Stimulated activated CD8-positive, alpha-beta memory T cell treated with anti-CD3 and anti-CD28 coated beads, Interleukin-12 subunit alpha, Interleukin-12 subunit beta, amount 100 ng/mL, for 4 hours (primary cell): ENCODE results near the gene TMEM120A.

Experiments used
- DNase-seq: peaks from one replicate; pipeline ENCODE4 v3.0.0-alpha.2; 2020; ENCODE audit warnings: low read depth

Gene TMEM120A

DNA sequence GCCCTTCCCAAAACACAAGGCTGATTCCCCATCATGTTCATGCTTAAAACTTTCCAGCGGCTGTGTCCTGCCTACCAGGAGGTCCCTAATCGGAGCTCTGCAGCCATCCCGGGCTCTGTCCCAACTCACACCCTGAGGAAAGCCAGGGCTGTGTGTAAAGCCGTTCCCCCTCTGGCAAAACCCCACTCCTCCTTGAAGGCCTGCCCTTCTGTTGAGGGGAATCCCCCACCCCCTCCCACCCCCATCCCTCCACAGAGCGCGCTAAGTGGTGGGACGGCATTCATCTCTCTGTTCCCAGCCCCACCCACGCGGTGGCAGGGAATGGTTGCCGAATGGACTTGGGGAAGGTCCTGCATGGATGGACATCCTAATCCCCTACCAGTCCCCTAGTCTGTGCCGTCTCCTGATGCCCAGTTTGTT is 667 bp upstream of the TMEM120A start:
- no peak for DNase-seq

DNA sequence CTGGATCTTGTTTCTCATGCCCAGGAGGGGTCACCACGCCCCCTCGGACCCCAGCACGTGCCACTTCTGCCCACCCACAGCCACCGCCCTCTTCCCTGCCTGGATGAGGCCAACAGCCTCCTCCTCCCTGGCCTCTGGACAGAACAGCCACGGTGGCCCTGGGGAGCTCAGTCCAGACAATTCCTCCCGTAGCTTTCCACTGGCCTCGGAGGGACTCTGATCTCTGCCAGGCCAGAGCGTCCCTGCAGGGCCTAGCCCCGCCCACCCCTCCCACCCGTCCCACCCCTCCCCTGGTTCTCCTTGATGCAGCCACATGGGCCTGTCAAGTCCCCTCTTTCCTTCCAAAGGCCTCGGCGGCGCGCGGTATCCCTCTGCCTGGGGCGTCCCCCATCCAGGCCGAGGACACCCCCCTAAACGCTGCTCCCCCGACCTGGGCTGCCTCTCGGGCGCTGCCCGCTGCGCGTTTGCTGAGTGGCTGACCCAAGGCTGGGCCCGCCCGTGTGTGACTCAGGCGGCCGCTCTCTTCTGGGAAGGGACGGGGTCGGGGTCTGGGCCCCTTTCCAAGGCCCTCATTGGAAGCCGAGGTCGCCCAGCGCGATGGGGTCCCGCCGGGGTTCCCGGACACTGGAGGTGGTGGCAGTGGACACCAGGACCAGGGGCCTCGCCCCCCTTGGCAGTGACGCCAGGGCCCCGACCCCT is 557 bp downstream of the TMEM120A start:
- no peak for DNase-seq

DNA sequence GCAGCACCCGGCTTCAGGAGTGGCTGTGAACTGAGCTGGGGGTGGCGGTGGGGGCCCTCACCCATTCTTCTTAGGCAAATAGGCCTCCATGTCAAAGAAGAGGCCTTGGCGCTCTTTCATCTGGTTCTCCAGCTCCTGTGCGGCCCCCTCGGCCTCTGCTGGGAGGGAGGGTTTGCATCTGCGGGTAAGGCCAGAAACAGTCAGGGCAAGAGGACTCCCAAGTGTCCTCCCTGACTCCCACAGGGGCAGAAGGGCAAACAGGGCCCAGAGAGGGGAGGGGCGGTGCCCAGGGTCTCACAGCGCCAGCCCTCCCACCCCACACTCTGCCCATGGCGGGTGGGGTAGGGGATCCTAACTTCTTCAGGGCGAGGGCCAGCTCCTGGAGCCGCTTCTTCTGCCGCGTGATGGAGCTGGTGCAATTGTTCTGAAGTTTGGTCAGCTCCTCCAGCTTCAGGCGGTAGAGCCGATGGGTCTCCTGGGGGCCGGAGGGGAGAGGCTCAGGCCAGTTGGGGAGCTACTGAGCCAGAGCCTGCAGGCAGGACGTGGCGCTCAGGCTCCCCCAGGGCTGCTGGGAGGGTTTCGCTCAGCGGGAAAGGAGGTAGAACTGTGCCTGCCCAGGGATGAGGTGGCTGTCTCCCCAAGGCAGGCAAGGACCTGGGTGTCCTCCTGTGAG is 2.2 kb downstream of the TMEM120A start:
- no peak for DNase-seq

DNA sequence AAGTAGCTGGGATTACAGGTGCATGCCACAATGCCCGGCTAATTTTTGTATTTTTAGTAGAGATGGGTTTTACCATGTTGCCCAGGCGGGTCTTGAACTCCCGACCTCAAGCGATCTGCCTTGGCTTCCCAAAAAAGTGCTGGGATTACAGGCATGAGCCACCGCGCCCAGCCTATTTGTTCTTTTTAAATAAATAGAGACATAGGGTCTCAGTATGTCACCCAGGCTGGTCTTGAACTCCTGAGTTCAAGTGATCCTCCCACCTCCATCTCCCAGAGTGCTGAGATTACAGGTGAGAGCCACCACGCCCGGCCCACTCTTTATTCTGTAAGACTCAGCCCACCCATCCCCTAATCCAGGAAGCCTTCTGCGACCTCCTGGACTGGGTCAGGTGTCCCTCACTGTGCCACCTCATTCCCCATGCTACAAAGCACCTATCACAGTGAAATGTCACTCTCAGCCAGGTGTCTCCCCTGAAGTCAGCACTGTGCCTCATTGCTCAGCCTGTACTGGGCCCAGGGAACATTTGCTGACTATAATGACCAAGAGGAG is 2.8 kb downstream of the TMEM120A start:
- DNase-seq: no peak

DNA sequence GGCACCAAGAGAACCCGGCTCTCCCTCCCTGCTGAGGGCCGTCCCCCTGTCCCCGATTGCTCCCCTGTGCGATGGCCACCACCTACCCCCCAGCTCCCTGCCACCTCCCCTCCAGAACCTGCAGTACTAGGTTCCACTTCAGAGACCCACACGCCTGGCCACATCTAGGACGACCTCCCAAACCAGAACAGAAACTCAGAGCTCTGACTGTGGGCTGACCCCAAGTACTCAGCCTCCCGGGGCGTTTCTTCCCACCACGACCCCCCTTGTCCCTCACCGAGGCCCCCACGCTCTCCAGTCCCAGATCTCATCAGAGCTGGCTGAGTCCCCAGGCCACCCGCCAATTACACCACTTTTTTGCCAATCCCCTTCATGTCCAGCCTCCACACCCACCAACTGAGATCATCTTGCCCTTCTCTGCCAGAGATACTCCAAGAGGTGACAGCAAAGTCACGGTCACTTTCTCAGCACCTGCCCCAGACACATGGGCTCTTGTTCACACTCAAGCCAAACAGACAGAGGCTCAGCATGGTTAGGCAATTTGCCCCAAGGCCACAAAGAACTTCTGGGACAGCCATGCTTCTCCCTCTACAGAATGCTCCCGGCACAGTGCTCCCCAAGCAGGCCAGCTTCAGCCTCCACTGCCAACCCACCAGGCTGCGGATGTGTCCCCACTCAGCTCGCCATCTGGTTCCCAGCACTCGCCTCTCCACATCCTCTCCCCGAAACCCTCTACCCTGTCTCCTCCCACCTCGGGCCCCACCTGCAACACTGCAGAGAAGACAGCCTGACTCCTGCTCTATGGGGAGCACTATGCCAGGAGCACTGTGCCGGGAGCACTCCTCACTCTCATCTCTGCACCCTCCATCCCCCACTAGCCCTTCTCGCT is 4.7 kb downstream of the TMEM120A start:
- DNase-seq: no peak

DNA sequence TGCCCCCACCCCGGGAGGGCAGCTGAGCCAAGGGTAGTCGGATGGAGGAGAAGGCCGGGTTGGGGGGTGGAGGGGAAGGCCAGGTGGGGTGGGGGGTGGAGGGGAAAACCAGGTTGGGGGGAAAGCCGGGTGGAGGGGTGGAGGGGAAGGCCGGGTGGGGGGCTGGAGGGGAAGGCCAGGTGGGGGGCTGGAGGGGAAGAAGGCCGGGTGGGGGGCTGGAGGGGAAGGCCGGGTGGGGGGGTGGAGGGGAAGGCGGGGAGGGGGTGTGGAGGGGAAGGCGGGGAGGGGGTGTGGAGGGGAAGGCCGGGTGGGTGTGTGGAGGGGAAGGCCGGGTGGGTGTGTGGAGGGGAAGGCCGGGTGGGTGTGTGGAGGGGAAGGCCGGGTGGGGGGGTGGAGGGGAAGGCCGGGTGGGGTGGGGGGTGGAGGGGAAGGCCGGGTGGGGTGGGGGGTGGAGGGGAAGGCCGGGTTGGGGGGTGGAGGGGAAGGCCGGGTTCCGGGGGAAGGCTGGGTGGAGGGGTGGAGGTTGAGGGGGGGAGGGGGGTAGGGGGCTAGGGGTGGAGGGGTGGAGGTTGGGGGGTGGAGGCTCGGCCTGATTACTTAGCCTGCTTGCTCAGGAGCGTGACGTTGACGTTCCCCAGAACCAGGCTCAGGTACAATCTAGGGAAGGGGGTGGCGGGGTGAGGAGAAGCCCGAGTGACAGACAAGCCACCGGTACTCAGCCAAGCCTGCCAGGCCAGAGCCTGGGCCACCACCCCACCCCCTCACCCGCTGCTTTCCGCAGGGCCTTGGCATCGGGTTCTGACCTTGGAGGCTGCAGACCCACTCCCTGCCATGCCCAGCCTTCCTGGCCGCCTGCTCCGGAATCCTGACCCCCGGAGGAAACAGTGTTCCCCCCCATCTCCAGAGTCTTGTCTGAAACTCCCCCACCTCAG is 5.6 kb downstream of the TMEM120A start:
- no peak for DNase-seq

DNA sequence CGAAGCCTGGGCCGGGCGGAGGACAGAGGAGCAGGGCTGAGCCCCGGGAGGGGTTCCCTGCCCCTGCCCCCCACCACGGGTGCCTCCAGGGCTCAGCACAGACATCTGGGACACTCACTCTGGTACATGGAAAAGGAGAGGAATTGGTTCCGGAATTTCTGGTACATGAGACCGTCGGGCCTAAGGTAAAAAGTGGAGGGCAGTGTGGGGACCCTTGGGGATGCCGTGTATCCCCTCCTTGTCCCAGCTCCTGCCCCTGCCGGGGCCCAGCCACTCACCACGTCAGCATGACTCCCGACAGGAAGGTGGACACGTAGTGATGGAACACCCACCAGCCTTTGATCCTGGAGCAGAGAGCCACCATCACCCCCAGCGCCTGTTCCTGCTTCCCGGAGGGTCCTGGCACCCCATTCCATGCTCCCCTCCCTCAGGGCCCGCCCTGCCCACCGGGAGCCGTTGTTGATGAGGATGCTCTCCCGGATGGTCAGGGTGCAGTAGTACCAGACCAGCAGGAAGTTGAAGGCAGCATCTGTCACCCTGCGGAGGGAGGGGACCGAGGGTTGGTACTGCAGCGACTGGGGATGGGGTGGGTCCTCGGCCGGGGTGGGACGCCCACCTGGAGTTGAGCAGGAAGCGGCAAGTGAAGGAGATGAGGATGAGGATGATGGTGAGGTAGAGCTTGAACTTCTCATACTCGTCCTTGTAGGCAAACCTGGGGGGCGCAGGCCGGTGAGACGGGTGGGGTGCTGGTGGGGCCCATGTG is 6.4 kb downstream of the TMEM120A start:
- DNase-seq: no peak

DNA sequence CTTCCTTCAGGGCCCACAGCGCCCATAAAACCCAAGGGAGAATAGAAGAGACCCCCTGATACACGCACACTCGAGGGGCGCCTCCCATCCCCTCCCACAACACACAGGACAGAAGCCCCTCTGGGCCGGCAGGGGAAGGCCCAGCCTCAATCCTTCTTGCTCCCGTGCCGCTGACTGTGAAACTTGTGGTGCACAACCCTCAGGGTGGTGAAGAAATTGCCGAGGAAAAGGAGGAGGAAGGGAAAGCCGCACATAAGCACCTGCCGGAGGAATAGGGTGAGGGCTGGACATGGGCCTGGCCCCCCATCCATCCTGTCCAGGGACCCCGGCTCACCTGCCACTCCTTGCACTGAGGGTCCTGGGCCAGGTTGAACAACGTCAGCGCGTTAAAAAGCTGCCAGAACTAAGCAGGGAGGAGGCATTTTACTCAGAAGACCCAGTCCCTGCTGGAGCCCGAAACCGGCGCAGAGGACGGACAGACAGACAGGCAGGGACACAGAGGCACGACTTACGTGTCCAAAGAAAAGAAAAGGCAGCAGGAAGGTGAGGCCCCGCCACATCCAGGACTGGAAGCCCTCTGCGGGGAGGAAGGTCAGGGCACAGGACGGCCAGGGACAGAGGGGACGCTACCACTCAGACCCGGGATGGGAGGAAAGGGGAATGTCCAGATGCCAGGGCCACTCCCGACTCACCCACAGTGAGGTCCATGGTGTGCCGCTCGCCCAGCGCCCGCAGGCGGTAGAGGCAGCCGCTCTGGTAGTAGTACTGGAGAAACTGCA is 7.2 kb downstream of the TMEM120A start:
- DNase-seq: no peak

DNA sequence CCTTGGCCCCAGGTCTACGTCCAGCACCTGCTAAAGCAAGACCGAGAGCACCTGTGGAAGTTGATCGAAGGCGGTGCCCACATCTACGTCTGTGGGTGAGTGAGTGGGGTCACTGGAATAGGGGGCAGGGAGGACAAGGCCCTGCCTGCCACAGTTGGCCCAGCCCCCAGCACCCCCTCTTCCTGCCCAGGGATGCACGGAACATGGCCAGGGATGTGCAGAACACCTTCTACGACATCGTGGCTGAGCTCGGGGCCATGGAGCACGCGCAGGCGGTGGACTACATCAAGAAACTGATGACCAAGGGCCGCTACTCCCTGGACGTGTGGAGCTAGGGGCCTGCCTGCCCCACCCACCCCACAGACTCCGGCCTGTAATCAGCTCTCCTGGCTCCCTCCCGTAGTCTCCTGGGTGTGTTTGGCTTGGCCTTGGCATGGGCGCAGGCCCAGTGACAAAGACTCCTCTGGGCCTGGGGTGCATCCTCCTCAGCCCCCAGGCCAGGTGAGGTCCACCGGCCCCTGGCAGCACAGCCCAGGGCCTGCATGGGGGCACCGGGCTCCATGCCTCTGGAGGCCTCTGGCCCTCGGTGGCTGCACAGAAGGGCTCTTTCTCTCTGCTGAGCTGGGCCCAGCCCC is 8.1 kb downstream of the TMEM120A start:
- DNase-seq: no peak

DNA sequence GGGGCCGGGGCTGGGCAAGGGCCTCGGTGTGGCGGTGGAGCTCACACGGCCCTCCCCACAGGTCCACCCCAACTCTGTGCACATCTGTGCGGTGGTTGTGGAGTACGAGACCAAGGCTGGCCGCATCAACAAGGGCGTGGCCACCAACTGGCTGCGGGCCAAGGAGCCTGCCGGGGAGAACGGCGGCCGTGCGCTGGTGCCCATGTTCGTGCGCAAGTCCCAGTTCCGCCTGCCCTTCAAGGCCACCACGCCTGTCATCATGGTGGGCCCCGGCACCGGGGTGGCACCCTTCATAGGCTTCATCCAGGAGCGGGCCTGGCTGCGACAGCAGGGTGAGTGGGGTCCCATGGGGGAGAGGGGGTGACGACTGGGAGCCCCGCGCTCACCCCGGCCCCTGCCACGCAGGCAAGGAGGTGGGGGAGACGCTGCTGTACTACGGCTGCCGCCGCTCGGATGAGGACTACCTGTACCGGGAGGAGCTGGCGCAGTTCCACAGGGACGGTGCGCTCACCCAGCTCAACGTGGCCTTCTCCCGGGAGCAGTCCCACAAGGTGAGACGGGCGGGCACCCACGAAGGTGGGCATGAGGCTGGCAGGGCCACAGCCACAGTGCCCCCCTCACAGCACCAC is 8.8 kb downstream of the TMEM120A start:
- DNase-seq: no peak

DNA sequence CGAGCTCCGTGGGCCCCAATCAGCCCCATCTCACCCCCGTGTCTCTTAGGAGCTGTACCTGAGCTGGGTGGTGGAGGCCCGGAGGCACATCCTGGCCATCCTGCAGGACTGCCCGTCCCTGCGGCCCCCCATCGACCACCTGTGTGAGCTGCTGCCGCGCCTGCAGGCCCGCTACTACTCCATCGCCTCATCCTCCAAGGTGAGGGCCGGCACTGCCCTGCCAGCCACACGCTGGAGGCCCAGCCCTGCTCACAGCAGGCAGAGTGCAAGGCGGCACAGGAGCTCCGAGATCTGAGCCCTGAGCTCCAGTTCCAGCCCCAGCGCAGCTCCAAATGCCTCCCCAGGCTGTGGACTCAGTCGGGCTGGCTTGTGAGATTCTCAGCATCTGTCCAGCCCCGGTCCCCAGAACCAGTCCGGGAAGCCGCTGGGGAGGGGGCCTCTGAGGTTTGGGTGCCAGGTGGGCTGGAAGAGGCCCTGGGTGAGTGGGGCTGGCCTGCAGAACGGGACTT is 9.3 kb downstream of the TMEM120A start:
- DNase-seq: no peak

DNA sequence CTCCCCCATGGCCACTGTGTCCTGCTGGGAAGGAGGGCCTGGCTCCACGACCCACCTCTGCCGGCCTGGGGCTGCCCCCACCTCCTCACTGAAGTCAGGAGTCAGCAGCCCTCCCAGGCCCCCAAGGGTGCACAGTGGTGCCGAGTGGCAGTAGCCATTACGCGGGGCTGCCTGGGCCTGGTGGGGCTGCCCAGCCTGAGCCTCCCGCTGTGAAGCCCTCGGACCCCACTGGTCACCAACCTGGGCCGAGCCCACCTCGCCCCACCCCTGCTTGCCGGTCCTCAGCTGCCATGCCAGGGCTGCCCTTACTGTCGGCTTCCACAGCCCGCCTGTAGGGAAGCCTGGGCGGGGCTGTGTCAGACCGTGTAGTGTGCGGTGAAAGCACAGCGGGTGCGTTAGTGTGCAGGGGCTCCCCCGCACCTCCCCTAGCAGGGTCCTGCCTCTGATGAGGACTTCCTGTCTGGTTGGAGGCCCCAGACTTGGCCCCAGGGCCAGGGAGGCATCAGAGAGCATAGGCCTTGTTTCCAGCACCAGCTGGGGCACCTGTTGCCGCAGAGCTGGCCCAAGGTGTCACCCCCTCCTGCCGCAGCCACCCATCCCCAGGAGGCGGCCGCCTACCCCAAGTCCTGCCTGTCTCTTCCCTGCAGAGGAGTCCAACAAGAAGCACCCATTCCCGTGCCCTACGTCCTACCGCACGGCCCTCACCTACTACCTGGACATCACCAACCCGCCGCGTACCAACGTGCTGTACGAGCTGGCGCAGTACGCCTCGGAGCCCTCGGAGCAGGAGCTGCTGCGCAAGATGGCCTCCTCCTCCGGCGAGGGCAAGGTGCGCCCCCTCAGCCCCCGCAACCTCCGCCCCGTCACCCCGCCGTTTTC is 10.0 kb downstream of the TMEM120A start:
- DNase-seq: no peak

DNA sequence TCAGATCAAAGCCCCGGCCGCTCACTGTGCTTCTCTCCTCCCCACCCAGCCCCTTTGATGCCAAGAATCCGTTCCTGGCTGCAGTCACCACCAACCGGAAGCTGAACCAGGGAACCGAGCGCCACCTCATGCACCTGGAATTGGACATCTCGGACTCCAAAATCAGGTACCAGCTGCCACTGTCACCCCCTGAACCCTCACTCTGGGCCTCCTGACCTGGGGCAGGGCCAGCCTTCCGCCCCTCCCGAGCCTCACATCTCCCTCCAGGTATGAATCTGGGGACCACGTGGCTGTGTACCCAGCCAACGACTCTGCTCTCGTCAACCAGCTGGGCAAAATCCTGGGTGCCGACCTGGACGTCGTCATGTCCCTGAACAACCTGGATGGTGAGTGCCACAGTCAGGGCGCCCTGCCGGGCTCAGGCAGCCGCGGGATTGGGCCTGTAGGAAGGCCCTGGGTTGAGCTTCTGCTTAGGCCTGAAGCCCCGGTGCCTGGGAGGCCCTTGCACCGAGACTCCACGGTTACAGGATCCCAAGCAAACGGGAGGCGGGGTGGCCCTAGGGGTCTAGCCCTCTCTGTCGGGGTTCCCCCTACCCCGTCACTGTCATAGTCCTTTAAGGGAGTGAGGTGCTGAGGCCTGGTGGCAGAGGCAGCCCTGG is 10.8 kb downstream of the TMEM120A start:
- no peak for DNase-seq

DNA sequence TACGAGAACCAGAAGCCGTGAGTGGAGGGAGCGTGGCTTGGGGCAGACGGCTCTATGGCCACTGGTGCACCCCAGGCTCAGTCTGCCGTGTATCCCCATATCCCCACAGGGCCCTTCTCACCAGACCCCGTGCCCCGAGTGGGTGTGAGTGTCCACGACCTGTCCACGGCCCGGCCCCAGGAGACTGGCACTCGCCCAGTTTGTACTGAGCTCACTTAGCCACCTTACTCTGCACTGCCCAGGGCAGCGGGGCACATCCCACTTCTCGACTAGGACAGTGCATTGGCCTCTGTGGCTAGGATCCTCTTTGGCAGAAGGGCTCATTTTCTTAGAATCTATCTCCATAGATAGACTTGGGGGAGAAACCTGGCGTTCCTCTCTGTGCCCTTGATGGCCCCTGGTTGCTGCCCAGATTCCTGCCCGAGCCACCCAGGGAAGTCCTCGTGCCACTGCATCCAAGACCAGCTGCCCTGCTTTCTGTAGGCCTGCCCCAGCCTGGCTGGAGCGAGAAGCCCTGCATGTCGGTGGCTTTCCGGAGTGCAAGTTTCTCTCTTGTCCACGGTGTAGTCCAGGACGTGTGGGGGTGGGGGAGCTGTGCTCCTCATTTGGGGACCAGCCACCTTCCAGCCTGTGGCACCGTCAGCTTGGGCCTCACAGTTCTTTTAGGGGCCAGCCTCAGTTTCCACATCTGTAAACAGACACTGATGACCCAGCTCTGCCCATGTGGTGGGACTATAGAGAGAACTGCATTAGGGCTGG is 11.9 kb downstream of the TMEM120A start:
- DNase-seq: no peak

DNA sequence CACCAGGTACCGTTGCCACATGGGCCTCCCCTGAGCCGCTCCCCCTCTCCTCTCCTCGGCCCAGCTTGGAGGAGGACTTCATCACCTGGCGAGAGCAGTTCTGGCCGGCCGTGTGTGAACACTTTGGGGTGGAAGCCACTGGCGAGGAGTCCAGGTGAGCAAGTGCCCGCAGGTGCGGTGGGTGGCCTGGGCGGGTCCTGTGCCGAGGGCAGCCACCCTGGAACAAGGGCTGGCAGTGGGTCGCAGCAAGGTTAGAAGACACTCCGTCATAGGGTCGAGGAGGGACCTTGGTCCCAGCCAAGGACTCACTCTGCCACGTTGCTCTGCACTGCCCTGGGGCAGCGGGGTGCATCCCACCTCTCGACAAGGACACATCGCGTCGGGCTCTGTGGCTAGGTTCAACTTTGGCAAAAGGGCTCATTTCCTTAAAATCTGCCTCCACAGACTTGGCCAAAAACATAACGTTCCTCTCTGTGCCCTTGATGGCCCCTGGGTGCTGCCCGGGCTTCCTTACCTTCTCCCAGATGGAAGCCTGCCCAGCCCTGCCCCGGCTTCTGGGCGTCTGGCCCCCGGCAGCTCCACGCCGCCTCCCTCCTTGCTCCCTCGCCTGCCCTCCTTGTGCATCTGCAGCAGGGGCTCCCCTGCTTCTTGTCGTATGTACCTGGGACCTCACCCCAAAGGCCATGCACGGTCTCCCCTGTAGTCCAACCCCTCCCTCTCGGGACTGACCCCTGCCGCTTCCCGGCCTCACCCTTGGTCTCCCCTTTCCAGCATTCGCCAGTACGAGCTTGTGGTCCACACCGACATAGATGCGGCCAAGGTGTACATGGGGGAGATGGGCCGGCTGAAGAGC is 12.7 kb downstream of the TMEM120A start:
- no peak for DNase-seq

DNA sequence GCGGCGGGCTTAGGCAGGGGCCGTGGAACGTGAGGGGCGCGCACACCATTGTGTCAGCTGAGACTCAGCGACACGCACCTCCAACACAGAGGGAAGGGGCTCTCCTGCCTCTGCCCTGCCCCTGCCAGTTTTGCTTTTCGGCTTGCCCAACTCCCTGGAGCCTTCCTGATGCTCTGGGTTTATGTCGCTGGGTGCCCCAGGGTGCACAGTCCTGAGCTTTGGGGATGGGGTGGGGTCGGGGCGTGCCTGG is 13.3 kb downstream of the TMEM120A start:
- no peak for DNase-seq
